HUDEP-2 (cell line): ENCODE results near the gene CD96.

Source experiments
- DNase-seq, 76 experiments: peaks; one replicate each; lab custom pipeline; 2025; ENCODE audit not compliant: unreplicated experiment in 76 of 76; lab: John Stamatoyannopoulos, UW

Gene CD96

GRCh38 chr3:111592143-111592542, 50.1 kb downstream of the CD96 start:
- no peak for DNase-seq

GRCh38 chr3:111592936-111593335, 50.9 kb downstream of the CD96 start:
- no peak for DNase-seq

- DNase-seq, result no peak
Observed at GRCh38 chr3:111593666-111594065, 51.7 kb downstream of the CD96 start.

- DNase-seq, result no peak
Observed at GRCh38 chr3:111594205-111594604, 52.2 kb downstream of the CD96 start.

- DNase-seq, result no peak
Observed at GRCh38 chr3:111594781-111595180, 52.8 kb downstream of the CD96 start.

- DNase-seq, result no peak
Observed at GRCh38 chr3:111595232-111595631, 53.2 kb downstream of the CD96 start, which contains the start of gene ZBED2. Gene ZBED2 (minus strand): TSS chr3:111595346. CDS start chr3:111594201, 1,145 bp downstream.

- no peak for DNase-seq
Observed at GRCh38 chr3:111596328-111596727, 54.3 kb downstream of the CD96 start.

GRCh38 chr3:111598139-111598538, 56.1 kb downstream of the CD96 start:
- no peak for DNase-seq

- DNase-seq, result no peak
Observed at GRCh38 chr3:111598552-111598951, 56.6 kb downstream of the CD96 start.

GRCh38 chr3:111601810-111602209, 59.8 kb downstream of the CD96 start:
- DNase-seq, result no peak

GRCh38 chr3:111603679-111604078, 61.7 kb downstream of the CD96 start:
- DNase-seq, result no peak

GRCh38 chr3:111604119-111604518, 62.1 kb downstream of the CD96 start:
- DNase-seq, result no peak

- no peak for DNase-seq
Observed at GRCh38 chr3:111605018-111605417, 63.0 kb downstream of the CD96 start.

GRCh38 chr3:111605493-111605892, 63.5 kb downstream of the CD96 start:
- no peak for DNase-seq

- DNase-seq, result no peak
Observed at GRCh38 chr3:111607240-111607920, 65.4 kb downstream of the CD96 start.

- no peak for DNase-seq
Observed at GRCh38 chr3:111608383-111608782, 66.4 kb downstream of the CD96 start.

GRCh38 chr3:111609700-111610099, 67.7 kb downstream of the CD96 start:
- DNase-seq, result no peak

GRCh38 chr3:111610189-111610588, 68.2 kb downstream of the CD96 start:
- DNase-seq, result no peak

- DNase-seq, result no peak
Observed at GRCh38 chr3:111610612-111611054, 68.6 kb downstream of the CD96 start.

GRCh38 chr3:111613294-111613693, 71.3 kb downstream of the CD96 start:
- no peak for DNase-seq

GRCh38 chr3:111615880-111616279, 73.9 kb downstream of the CD96 start:
- DNase-seq, result no peak

GRCh38 chr3:111616417-111617105, 74.6 kb downstream of the CD96 start:
- no peak for DNase-seq
